HEK293T (cell line): Measurements from ENCODE around the gene FCGR3A.
"Not testable (repeated sequence)": the region's sequence is repeated elsewhere in the genome, so short reads cannot be mapped to it uniquely, and the experiment has no call there.

Source experiments
- ARNT ChIP-seq: fragments of 450-650 bp; IDR thresholded peaks from 2 replicates; pipeline ENCODE4 v1.6.1; 2017; ENCODE audit warnings: mild to moderate bottlenecking
- BHLHE40 ChIP-seq: fragments of 450-650 bp; IDR thresholded peaks from 2 replicates; pipeline ENCODE4 v1.6.1; 2016; ENCODE audit warnings: mild to moderate bottlenecking, moderate library complexity, borderline replicate concordance
- ELF4 ChIP-seq: fragments of 450-650 bp; IDR thresholded peaks from 2 replicates; pipeline ENCODE4 v1.6.1; 2017; ENCODE audit warnings: antibody characterized with exemption
- FOXA1 ChIP-seq: fragments of 450-650 bp; IDR thresholded peaks from 2 replicates; pipeline ENCODE4 v1.6.1; 2016; ENCODE audit warnings: mild to moderate bottlenecking
- FOXK2 ChIP-seq: fragments of 450-650 bp; IDR thresholded peaks from 2 replicates; pipeline ENCODE4 v1.6.1; 2016; ENCODE audit warnings: mild to moderate bottlenecking
- FOXM1 ChIP-seq: fragments of 450-650 bp; IDR thresholded peaks from 2 replicates; pipeline ENCODE4 v1.6.1; 2017; ENCODE audit warnings: mild to moderate bottlenecking, borderline replicate concordance
- HDGF ChIP-seq: fragments of 450-650 bp; IDR thresholded peaks from 2 replicates; pipeline ENCODE4 v1.6.1; 2017; ENCODE audit warnings: antibody characterized with exemption, borderline replicate concordance
- L3MBTL2 ChIP-seq: fragments of 450-650 bp; conservative IDR thresholded peaks from 2 replicates; pipeline ENCODE4 v1.6.1; 2016; ENCODE audit warnings: mild to moderate bottlenecking
- LEF1 ChIP-seq: fragments of 450-650 bp; IDR thresholded peaks from 2 replicates; pipeline ENCODE4 v1.6.1; 2017; ENCODE audit warnings: mild to moderate bottlenecking, borderline replicate concordance
- NFRKB ChIP-seq: fragments of 450-650 bp; IDR thresholded peaks from 2 replicates; pipeline ENCODE4 v1.6.1; 2016; ENCODE audit warnings: mild to moderate bottlenecking, moderate library complexity
- SP1 ChIP-seq: fragments of 450-650 bp; IDR thresholded peaks from 2 replicates; pipeline ENCODE4 v1.6.1; 2017
- SUZ12 ChIP-seq: fragments of 450-650 bp; IDR thresholded peaks from 2 replicates; pipeline ENCODE4 v1.6.1; 2016; ENCODE audit warnings: mild to moderate bottlenecking
- TARDBP ChIP-seq: fragments of 450-650 bp; IDR thresholded peaks from 2 replicates; pipeline ENCODE4 v1.6.1; 2016
- ZNF384 ChIP-seq: fragments of 450-650 bp; IDR thresholded peaks from 2 replicates; pipeline ENCODE4 v1.6.1; 2016

- TF ChIP-seq ELF4, FOXK2, HDGF, SUZ12, SP1, FOXM1, BHLHE40, L3MBTL2, ZNF384, TARDBP, NFRKB, ARNT, FOXA1, LEF1: not testable (repeated sequence)
Observed at GRCh38 chr1:161571703-161572102, 22.1 kb upstream of the FCGR3A start.
